KBM-7 (cell line): ENCODE measurements around the gene AZU1.

Experiments used
- DNase-seq: peaks from one replicate; pipeline ENCODE4 v3.0.0-alpha.2; 2015
- in situ Hi-C: fragments of 300-500 bp; cut with MboI; formaldehyde crosslinking; loops from 2 replicates; pipeline ENCODE4 v1.14.3; 2020; ENCODE audit warnings: low sequenced_read_pairs, low pct_unique_long_range_greater_than_20kb, mixed read lengths

The AZU1 gene

GRCh38 chr19:796692-797527 lies 30.7 kb upstream of the AZU1 start, which contains the start of gene PTBP1:
Gene PTBP1, plus strand, starts transcription at chr19:797452. Its CDS starts 46 bp downstream, at chr19:797498.
- in situ Hi-C loops = no loop called here
- DNase-seq = peak; percentile 100

GRCh38 chr19:797528-798414 lies 29.9 kb upstream of the AZU1 start:
- DNase-seq = peak; percentile 79
- in situ Hi-C loops = no loop called here

DNA sequence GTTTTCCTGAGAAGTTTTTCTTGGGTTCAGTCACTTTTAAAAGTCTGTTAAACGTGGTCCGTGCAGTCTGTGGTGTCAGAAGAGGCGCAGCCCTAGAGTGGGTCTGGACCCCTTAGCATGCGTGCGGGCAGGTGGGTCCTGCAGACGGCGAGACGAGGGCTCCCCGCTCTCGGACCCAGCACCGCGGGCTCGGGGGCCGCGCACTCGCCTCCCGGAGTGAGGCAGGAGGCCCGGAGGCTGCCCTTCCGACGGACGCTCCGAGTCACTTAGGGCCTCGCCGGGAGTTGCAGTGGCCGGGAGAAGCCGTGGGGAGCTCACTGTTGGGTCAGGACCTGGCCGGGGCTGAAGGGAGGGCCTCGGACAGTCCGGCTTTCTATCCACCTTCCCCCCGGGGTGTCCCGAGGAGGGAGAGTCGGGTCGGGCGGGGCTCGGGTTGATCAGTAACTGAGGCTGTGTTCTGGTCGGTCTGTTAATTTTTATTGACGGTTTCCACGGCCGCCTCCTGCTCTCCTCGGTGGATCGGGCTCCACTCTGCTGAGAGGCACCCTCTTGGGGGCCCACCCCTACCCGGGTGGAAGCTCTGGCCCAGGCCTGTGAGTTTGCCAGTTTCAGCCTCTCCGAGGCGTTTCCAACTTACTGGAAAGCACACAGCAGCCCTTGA lies 29.1 kb upstream of the AZU1 start:
- in situ Hi-C loops = no loop called here
- no peak for DNase-seq

- DNase-seq = peak; percentile 48
- in situ Hi-C loops = no loop called here
These were observed 28.4 kb upstream of the AZU1 start for GRCh38 chr19:799076-799881.

GRCh38 chr19:800360-801029 lies 27.1 kb upstream of the AZU1 start:
- no peak for DNase-seq
- in situ Hi-C loops = no loop called here

GRCh38 chr19:801030-801860 lies 26.4 kb upstream of the AZU1 start:
- in situ Hi-C loops = no loop called here
- no peak for DNase-seq

DNA sequence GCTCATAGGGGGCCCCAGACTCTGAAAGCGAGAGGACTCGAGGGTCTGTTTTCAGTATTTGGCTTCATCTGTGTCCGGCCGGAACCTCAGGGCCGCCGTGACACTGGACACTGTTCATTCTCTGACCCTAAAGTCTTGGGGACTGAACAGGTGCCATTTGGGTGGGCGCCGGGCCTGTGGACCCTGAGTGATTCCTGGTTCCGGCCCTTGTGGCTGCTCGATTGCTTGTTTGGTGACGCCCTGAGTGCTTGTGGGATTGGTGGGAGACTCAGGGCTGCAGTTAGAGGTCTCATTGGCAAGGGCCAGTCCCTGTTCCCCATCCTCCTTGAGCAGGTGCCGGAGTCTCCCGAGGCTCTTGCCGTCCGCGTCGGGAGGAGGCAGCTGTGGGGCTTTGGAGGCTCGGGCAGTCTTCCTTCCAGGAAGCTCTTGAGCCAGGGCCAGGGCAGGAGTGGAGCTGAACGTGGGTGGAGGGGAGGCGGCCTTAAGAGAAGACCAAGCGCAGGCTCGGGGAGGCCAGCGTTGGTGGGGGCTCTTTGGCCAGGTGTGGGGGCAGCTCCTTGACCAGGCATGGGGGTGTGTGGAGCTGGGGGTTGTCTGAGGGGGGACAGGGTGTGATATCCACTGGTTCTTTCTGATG lies 25.7 kb upstream of the AZU1 start:
- in situ Hi-C loops = no loop called here
- no peak for DNase-seq

GRCh38 chr19:802498-803098 lies 25.0 kb upstream of the AZU1 start:
- no peak for DNase-seq
- in situ Hi-C loops = no loop called here

DNA sequence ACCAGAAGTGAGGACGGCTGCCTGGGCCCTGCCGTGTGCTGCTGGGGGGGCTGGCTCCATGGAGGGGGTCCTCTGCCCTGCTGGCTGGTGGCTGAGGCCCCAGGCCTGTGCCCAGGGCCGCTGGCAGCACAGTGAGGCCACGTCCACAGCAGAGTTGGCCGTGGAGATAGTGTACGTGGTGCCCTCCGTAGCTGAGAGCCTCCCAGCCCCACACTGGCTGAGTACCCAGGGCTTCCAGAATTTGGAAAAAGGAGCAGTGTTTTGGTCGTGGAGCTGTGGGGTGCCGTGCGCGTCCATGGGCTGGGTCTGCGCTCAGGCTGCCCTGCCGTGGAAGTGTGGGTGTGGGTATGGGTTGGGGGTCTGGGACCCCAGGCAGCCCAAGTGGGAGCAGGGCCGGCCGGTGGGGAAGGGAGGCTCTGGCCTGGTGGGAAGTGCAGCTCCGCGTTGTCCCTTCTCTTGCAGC lies 24.5 kb upstream of the AZU1 start:
- no peak for DNase-seq
- in situ Hi-C loops = no loop called here

GRCh38 chr19:803686-804418 lies 23.8 kb upstream of the AZU1 start:
- in situ Hi-C loops = no loop called here
- no peak for DNase-seq

DNA sequence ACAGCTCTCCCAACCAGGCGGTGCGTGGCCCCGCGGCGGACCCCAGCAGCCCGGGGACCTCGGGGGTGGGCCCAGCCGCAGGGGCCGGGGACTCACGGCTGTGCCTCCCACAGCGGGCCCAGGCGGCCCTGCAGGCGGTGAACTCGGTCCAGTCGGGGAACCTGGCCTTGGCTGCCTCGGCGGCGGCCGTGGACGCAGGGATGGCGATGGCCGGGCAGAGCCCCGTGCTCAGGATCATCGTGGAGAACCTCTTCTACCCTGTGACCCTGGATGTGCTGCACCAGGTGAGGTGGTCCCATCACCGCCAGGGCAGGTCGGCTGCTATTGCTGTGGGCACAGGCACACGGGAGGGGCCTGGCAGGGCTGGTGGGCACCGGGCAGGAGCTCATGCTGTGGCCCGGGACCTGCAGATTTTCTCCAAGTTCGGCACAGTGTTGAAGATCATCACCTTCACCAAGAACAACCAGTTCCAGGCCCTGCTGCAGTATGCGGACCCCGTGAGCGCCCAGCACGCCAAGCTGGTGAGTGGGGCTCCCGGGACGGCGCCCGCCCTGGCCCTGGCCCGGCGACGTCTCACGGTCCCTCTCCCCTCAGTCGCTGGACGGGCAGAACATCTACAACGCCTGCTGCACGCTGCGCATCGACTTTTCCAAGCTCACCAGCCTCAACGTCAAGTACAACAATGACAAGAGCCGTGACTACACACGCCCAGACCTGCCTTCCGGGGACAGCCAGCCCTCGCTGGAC lies 23.0 kb upstream of the AZU1 start:
- no peak for DNase-seq
- in situ Hi-C loops = no loop called here

GRCh38 chr19:805166-805551 lies 22.5 kb upstream of the AZU1 start:
- in situ Hi-C loops = no loop called here
- DNase-seq = no peak

GRCh38 chr19:805600-806550 lies 21.8 kb upstream of the AZU1 start:
- DNase-seq = no peak
- in situ Hi-C loops = no loop called here

DNA sequence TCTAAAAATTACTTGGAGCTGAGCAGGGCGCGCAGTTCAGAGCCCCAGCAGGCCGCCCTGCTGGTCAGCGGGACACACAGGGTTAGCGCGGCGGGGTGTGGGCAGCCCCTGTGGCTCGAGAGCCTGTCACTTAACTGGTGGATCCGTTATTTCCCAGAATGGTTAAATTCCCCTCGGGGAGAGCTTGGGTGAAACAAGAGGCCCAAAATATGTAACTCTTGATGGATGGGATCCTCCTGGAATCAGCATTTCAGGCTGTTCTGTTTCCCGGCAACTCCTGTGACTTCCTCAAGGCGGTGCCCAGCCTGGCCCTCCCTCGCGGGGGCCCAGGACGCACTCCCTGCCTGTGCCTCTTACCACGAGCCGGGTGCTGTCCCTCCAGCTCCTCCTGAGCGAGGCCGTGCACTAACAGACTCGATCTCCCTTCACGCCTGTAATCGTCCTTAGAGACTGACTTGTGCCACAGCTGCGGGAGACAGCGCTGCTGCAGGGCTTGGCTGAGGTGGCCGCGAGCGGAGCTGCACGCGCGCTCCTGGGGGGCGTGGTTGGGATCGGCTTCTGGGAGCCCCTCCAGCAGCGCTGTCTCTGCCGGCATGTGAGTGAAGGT lies 20.7 kb upstream of the AZU1 start:
- in situ Hi-C loops = no loop called here
- no peak for DNase-seq
